GM18858 (cell line): ENCODE data around the gene ARTN.

Source experiments
- ATAC-seq: cut with Tn5 transposase; IDR thresholded peaks from one replicate; pipeline ENCODE4 v1.9.1; 2021; ENCODE audit not compliant: unreplicated experiment

Gene ARTN

GRCh38 chr1:43946236-43947060, 12.8 kb downstream of the ARTN start, which contains the start of gene IPO13:
TSS of gene IPO13 (plus strand) at chr1:43946950. CDS start at chr1:43947601, 651 bp downstream.
- ATAC-seq, result peak; percentile 85

- peak; percentile 20 for ATAC-seq
Measured at GRCh38 chr1:43947061-43947873, 13.7 kb downstream of the ARTN start.

- no peak for ATAC-seq
Measured at GRCh38 chr1:43947874-43948437, 14.4 kb downstream of the ARTN start.

GRCh38 chr1:43949678-43950077, 16.1 kb downstream of the ARTN start:
- ATAC-seq, result no peak

GRCh38 chr1:43951021-43951985, 17.7 kb downstream of the ARTN start:
- ATAC-seq, result no peak

- no peak for ATAC-seq
Measured at GRCh38 chr1:43952731-43953346, 19.2 kb downstream of the ARTN start.

- no peak for ATAC-seq
Measured at GRCh38 chr1:43953361-43953760, 19.8 kb downstream of the ARTN start.

GRCh38 chr1:43954036-43954435, 20.4 kb downstream of the ARTN start:
- no peak for ATAC-seq

- no peak for ATAC-seq
Measured at GRCh38 chr1:43956234-43956633, 22.6 kb downstream of the ARTN start.

GRCh38 chr1:43957407-43958040, 23.9 kb downstream of the ARTN start:
- no peak for ATAC-seq

GRCh38 chr1:43958351-43959255, 25.0 kb downstream of the ARTN start:
- ATAC-seq, result no peak

GRCh38 chr1:43960798-43961197, 27.2 kb downstream of the ARTN start:
- ATAC-seq, result no peak

GRCh38 chr1:43961692-43962091, 28.1 kb downstream of the ARTN start:
- ATAC-seq, result no peak

GRCh38 chr1:43962324-43962723, 28.7 kb downstream of the ARTN start:
- no peak for ATAC-seq

- ATAC-seq, result no peak
Measured at GRCh38 chr1:43963006-43963405, 29.4 kb downstream of the ARTN start.

GRCh38 chr1:43963890-43964289, 30.3 kb downstream of the ARTN start:
- no peak for ATAC-seq

- no peak for ATAC-seq
Measured at GRCh38 chr1:43965316-43965715, 31.7 kb downstream of the ARTN start.

- ATAC-seq, result no peak
Measured at GRCh38 chr1:43968348-43968948, 34.8 kb downstream of the ARTN start.
